Large intestine (tissue), 3 donors: Measurements from ENCODE around the gene HMGCS1. TPM values are rescaled to one million over a fixed set of nuclear protein-coding genes. Genes with fewer than 3 reads are reported as not detected.
"Not testable (repeated sequence)": the region's sequence is repeated elsewhere in the genome, so short reads cannot be mapped to it uniquely, and the experiment has no call there.

Experiments
- DNase-seq, 2 donors: peaks; one replicate each; pipeline versions ENCODE4 v3.0.0 to v3.0.0-alpha.2; 2013
- H3K27ac ChIP-seq: one replicate; pipeline ENCODE4 v1.5.1; 2013; ENCODE audit warnings: low read length
- H3K27me3 ChIP-seq: 2 replicates; pipeline ENCODE4 v1.6.1; 2013; ENCODE audit warnings: low read length; ENCODE audit not compliant: control insufficient read depth, insufficient read depth
- H3K36me3 ChIP-seq: 2 replicates; pipeline ENCODE4 v1.6.1; 2013; ENCODE audit warnings: low read length; ENCODE audit not compliant: control insufficient read depth, insufficient read depth
- H3K4me1 ChIP-seq: one replicate; pipeline ENCODE4 v1.6.1; 2013; ENCODE audit warnings: low read length; ENCODE audit not compliant: control insufficient read depth, insufficient read depth
- H3K4me3 ChIP-seq: one replicate; pipeline ENCODE4 v1.5.1; 2013; ENCODE audit warnings: low read length
- H3K9me3 ChIP-seq: one replicate; pipeline ENCODE4 v1.6.1; 2013; ENCODE audit warnings: mild to moderate bottlenecking, low read depth, low read length, moderate library complexity; ENCODE audit not compliant: control insufficient read depth
- WGBS: methylation state at CpG from one replicate; pipeline ENCODE4 v1.1.5; 2013; ENCODE audit warnings: low lambda C conversion rate; ENCODE audit not compliant: insufficient coverage; 5-methylcytosine and 5-hydroxymethylcytosine counted together
- polyA plus RNA-seq: library from polyadenylated mRNA; unstranded; fragments of 120-200 nt; gene quantifications from one replicate; pipeline ENCODE4 v1.2.1, GENCODE V29; 2013

Gene HMGCS1
- polyA plus RNA-seq, 1 donor = 179 TPM

DNA sequence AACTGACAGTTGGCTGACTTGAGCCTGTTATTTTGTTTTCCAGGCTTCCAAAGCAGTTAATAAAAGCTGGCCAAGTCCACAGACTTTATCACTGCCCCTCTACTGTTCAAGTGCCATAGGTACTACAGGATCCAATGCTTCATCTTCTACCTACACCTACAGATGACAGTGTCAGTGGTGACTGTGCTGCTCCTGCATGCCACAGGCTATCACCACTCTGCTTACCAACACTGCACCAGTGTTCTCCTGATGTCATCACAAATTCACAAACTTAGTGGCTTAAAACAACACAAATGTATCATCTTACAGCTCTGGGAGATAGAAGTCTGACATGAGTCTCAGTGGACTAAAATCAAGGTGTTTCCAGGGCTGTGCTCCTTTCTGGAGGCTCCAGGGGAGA lies 26.6 kb downstream of the HMGCS1 start:
- H3K27ac ChIP-seq = no peak overlapping the region
- peaks cover 35% of the 10 kb centered on the region for H3K36me3 ChIP-seq
- H3K4me1 ChIP-seq = no peaks in the 10 kb centered on the region
- no peak for DNase-seq
- H3K9me3 ChIP-seq = no peaks in the 10 kb centered on the region
- H3K4me3 ChIP-seq = no peak overlapping the region
- H3K27me3 ChIP-seq = no peaks in the 10 kb centered on the region

DNA sequence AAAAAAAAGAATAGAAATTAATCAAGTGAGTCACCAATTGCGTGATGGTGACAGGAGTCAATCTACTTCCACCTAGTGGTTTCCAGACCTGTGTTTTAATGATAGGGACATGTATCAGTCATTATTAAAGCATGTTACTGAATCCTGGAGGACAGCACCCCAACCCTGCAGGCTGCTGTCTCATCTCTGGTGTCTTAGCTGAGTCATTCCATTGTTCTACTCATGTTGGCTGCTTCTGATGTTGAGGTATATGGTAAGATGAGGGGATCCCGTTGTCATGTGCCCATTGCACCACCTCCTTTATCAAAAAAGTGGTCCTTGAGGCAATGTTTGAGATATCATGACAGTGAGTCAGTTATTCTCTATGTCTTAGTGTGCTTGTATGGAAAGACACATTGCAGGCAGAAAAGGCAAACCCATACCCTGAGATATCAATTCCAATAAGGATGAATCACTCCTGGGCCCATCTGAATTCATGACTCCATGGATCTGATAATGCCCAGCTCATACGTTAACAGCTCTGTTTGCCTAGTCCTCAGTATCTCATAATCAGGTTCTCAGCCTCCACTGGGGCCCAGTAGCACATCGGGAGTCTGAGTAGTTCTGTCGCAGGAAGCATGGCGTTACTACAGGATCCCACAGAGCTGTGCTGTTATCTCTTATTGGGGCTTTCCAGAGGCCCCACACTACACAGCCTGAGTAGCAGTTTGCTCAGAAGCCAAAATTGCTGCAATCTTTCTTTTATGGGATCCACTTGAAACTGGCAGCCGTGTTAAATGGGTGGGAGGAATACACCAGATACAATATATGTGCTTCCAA lies 31.2 kb downstream of the HMGCS1 start:
- no peak overlapping the region for H3K27ac ChIP-seq
- H3K9me3 ChIP-seq = no peaks in the 10 kb centered on the region
- H3K4me3 ChIP-seq = no peak overlapping the region
- WGBS = no CpG with 5 or more reads among the region's 7 CpGs
- DNase-seq = no peak
- H3K36me3 ChIP-seq = peaks cover 10% of the 10 kb centered on the region
- no peaks in the 10 kb centered on the region for H3K27me3 ChIP-seq
- no peaks in the 10 kb centered on the region for H3K4me1 ChIP-seq

DNA sequence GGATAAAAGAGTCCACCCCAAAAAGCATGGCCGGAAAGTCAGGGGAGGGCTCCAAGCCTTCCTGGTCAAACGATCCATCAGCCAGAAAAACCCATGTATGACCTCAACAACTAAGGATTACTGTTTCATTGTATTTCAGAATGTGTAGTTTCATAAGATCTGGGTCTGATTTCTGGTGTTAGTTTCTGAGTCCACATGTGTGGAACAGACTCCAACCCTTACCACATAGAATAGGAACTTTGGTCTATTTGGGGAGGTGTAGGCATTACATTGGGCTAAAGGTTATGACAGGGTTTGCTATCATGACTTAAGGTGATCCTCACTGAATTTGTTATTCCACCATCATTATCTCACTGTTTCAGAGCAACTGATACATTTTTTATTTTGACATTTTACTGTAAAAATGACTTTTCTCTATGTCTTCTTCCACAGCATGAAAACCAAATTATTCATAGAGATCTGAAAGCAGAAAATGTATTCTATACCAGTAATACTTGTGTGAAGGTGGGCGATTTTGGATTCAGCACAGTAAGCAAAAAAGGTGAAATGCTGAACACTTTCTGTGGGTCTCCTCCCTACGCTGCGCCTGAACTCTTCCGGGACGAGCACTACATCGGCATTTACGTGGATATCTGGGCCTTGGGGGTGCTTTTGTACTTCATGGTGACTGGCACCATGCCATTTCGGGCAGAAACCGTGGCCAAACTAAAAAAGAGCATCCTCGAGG lies 33.5 kb downstream of the HMGCS1 start:
- Histone ChIP-seq H3K4me3 (no peak overlapping the region), H3K27me3 (no peaks in the 10 kb centered on the region), H3K27ac (no peak overlapping the region), H3K4me1 (no peaks in the 10 kb centered on the region), H3K9me3 (no peaks in the 10 kb centered on the region), H3K36me3 (no peaks in the 10 kb centered on the region)
- whole genome bisulfite sequencing = 100% methylated on average over 1 of the region's 12 CpGs
- DNase-seq = no peak

DNA sequence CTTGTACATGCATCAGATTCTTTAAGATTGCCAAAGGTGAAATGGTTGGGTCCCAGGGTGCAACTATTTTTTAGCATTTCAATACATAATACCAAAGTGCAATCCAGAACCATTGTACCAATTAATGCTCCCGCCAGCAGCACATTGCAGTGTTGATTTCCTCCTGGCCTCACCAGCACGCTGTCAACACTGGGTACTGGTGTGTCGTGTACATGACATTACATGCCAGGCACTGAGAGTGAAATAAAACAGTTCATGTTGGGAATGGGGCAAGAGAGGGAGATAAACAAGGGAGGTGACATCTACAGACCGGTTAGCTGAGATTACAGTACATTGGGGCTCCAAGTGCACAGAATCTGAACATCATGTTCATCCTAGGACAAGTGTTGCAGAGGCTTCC lies 37.8 kb downstream of the HMGCS1 start:
- Histone ChIP-seq H3K4me3 (no peak overlapping the region), H3K27ac (no peak overlapping the region), H3K36me3 (no peaks in the 10 kb centered on the region), H3K4me1 (no peaks in the 10 kb centered on the region), H3K9me3 (no peaks in the 10 kb centered on the region), H3K27me3 (no peaks in the 10 kb centered on the region)
- no peak for DNase-seq
- no CpG with 5 or more reads among the region's 4 CpGs for WGBS

DNA sequence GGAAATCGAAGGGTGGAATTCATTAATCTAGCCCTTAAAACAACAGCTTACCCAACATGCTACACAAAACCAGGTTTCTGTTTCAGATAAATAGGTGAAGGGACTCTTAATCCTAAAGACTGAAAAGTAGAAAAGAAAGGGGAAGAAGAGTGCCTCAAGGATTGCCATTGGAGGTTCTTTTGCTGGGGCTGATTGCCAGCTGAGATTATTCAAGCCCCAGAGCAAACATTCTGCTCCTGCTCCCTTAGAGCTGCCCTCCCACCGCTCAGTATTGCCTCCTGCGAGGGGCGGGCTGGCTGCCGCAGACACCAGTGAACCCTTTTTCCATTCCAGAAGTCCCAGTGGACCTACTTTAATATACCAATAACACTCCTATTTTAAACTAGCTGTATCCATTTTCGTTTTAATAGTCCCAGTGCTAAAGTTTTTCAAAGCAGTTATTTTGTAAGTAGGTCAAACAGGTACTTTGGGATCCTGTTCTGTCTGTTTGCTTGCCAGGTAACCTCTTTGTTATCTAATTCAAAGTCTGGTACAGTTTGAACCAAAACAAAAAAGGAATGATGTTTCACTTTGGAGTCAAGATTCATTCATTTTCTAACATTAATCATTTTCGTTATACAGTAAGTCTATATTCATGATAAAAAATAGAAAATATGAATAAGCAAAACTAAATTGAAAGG lies 38.6 kb downstream of the HMGCS1 start:
- H3K27me3 ChIP-seq = no peaks in the 10 kb centered on the region
- no peak overlapping the region for H3K4me3 ChIP-seq
- H3K27ac ChIP-seq = no peak overlapping the region
- no peaks in the 10 kb centered on the region for H3K36me3 ChIP-seq
- H3K9me3 ChIP-seq = no peaks in the 10 kb centered on the region
- WGBS = 55% methylated on average over 2 of the region's 7 CpGs
- DNase-seq = no peak
- H3K4me1 ChIP-seq = no peaks in the 10 kb centered on the region

DNA sequence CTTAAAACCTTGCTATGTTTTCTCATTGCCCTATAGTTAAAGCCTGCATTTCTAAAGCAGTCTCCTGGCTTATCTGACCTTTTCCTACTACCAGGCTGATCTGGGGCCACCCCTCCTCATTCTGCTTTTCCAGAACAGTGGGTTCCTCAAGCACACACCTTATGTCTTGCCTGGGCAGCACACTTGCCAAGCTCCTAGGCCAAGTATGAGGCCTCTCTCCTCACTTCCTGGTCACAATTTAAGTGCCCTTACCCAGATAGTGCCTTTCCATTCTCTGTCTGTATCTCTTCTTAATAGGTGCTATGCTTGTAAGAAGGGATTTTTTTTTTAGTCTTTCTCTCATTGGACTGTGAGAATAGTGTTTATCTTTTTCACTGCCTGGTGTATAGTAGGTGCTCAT lies 39.7 kb downstream of the HMGCS1 start:
- H3K9me3 ChIP-seq = no peaks in the 10 kb centered on the region
- DNase-seq = no peak
- no peaks in the 10 kb centered on the region for H3K36me3 ChIP-seq
- H3K4me3 ChIP-seq = no peak overlapping the region
- no peak overlapping the region for H3K27ac ChIP-seq
- H3K27me3 ChIP-seq = no peaks in the 10 kb centered on the region
- no peaks in the 10 kb centered on the region for H3K4me1 ChIP-seq

DNA sequence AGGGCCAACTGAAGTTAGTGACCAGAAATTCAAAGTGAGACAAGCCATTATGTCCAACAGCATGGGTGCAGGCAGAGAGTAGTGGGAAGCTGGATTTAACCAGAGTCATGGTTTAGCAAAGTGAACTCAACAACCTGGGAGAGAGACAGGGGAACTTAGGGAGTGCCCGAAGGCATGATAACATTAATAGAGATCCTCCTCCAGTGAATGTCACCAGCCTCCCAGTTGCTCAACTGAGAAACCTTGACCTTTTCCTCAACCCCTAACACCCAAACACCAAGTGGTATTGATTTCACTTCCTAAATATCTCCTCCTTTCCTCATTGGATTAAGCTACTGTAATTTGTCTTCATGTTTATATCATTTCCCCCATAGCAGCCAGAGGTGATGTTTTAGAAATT lies 42.6 kb downstream of the HMGCS1 start:
- H3K27ac ChIP-seq = no peak overlapping the region
- H3K9me3 ChIP-seq = no peaks in the 10 kb centered on the region
- DNase-seq = no peak
- H3K4me3 ChIP-seq = no peak overlapping the region
- no peaks in the 10 kb centered on the region for H3K27me3 ChIP-seq
- H3K36me3 ChIP-seq = no peaks in the 10 kb centered on the region
- no CpG with 5 or more reads among the region's 1 CpG for WGBS
- no peaks in the 10 kb centered on the region for H3K4me1 ChIP-seq

DNA sequence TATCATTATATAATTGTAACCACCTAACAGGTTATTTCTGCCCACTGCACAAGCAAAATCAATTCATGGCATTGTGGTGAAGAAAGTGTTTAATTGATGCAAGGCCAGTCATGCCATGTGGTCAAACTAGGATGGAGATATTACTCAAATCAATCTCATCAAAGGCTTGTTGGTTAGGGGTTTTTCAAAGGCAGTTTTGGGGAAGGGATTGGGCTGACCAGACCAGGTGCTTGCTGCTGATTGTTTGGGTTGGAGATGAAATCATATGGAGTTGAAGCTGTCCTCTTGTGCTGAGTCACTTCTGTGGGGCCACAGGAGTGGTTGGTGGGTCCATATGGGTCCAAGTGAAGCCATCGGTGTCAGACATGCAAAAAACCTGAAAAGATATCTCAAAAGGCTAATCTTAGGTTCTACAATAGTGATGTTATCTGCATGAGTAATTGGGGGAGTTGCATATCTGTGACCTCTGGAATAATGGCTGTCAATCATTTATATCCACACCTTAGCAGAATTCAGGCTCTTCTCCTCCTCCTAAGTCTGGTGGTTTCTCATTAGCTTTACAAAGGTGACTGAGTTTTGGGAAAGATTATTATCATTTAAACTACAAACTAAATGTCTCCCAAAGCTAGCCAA lies 44.9 kb downstream of the HMGCS1 start:
- no peaks in the 10 kb centered on the region for H3K4me1 ChIP-seq
- no peak for DNase-seq
- WGBS = no CpG with 5 or more reads among the region's 1 CpG
- H3K9me3 ChIP-seq = no peaks in the 10 kb centered on the region
- H3K4me3 ChIP-seq = no peak overlapping the region
- H3K27me3 ChIP-seq = no peaks in the 10 kb centered on the region
- no peak overlapping the region for H3K27ac ChIP-seq
- no peaks in the 10 kb centered on the region for H3K36me3 ChIP-seq

DNA sequence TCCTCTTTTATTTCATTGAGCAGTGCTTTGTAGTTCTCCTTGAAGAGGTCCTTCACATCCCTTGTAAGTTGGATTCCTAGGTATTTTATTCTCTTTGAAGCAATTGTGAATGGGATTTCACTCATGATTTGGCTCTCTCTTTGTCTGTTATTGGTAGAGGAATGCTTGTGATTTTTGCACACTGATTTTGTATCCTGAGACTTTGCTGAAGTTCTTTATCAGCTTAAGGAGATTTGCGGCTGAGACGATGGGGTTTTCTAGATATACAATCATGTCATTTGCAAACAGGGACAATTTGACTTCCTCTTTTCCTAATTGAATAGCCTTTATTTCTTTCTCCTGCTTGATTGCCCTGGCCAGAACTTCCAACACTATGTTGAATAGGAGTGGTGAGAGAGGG lies 50.9 kb downstream of the HMGCS1 start:
- DNase-seq, H3K27ac ChIP-seq: not testable (repeated sequence)

DNA sequence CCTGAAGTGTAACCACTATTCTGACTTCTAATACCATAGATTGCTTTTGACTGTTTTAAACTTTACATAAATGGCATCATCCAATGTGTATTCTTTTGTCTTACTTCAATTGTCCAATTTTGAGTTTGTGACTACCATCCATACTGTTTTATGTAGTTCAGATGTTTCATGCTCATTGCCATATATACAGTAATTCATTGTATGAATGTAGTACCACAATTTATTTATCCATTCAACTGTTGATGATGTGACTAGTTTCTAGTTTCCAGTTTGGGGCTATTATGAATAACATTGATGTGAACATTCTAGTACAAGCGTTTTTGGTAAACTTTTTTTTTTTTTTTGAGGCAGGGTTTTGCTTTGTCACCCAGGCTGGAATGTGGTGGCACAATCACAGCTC lies 55.1 kb downstream of the HMGCS1 start:
- no peak for DNase-seq
- WGBS = no CpG with 5 or more reads among the region's 1 CpG
- H3K4me3 ChIP-seq = no peak overlapping the region
- no peak overlapping the region for H3K27ac ChIP-seq
- no peaks in the 10 kb centered on the region for H3K36me3 ChIP-seq
- no peaks in the 10 kb centered on the region for H3K4me1 ChIP-seq
- no peaks in the 10 kb centered on the region for H3K9me3 ChIP-seq
- H3K27me3 ChIP-seq = no peaks in the 10 kb centered on the region

More for the DNA sequence above, 50.9 kb downstream of the HMGCS1 start:
- not testable (repeated sequence) for H3K27me3 ChIP-seq, H3K9me3 ChIP-seq, H3K36me3 ChIP-seq, H3K4me3 ChIP-seq, H3K4me1 ChIP-seq
- WGBS = no CpG with 5 or more reads among the region's 2 CpGs
